Inferior parietal cortex (tissue), 1 donor: ENCODE results near the gene CIB2.

Source experiments
- DNase-seq: peaks from one replicate; pipeline ENCODE4 v3.0.0-alpha.2; 2016; ENCODE audit errors: extremely low spot score

CIB2 gene

DNA sequence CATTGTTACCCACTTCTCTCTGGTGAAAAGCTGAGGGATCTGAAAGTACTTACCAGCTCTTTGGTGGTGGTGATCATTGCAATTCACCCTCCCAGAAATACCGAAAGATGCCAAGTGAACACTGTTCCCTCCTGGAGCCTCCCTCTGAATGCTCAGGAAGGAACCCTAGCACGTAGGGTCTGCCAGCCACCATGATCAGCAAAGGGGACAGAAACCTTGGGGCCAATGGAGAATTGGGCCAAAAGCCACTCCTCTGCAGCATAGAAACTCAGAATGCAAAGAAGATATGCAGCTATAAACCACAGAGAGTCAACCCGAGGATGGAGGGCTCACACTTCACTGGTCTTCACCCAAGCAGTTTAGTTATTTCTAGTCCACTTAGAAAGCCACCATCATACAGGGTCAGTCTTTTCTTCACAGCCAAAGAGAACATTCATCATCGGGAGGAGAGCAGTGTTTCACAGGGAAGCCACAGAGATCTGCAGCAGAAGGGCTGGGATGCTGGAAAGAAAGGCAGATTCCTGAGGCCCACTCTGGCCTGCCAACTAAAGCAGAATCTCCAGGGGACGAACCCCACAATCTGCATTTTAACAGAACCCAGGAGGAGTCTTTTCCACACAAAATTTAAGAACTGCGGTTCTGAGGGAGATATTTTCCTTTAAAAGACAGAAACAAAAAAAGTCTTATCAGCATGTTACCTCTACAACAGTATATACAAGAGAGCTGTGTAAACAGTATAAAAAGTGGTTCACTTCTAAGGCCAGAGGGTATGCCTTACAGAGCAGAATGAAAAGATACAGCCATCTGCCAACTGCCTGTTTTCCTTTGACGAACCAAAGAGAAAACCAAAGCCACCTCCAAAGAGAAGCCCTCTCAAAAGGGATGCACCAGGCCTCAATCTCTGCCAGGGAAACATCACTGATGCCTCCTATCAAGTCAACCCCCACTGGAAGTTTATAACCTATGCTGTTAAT is 65.0 kb downstream of the CIB2 start:
- no peak for DNase-seq

GRCh38 chr15:78065284-78065872 is 65.9 kb downstream of the CIB2 start:
- DNase-seq = no peak

- DNase-seq = no peak
Measured at GRCh38 chr15:78064544-78064943, 66.7 kb downstream of the CIB2 start.

DNA sequence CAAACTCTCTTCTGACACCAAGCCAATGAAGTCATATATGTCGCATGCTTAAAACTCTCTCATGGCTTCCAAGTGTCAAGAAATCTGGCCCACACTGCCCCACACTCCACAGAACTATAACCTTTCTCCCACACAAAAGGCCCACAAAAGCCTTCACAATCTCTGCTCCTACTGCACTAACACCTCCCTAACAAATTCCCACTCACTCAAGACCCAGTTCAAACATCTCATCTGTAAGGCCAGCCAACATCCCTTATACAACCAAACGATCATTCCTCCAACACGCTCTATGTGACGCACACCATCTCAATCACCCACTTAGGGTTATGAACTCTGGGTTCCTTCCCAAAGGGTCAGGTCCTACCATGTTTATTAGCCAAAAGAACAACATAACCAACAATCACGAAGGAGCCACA is 67.3 kb downstream of the CIB2 start:
- DNase-seq = no peak

DNA sequence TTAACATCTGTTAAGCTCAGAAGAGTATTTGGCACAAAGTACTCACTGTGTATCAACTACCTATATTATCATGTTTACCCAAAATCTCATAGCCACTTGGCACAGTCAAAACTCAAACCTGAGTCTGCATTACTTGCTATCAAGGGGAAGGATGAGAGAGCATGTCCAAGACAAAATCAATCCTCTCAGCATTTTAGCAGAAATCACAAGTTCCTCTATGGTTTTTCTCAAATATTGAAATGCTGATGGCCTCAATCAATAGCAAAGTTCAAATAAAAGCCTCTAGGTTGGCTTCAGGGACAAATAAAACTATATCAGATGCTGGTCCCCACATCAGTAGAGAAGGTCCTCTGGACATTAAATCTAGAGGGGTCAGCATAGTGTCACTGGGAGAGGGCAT is 68.0 kb downstream of the CIB2 start:
- no peak for DNase-seq

DNA sequence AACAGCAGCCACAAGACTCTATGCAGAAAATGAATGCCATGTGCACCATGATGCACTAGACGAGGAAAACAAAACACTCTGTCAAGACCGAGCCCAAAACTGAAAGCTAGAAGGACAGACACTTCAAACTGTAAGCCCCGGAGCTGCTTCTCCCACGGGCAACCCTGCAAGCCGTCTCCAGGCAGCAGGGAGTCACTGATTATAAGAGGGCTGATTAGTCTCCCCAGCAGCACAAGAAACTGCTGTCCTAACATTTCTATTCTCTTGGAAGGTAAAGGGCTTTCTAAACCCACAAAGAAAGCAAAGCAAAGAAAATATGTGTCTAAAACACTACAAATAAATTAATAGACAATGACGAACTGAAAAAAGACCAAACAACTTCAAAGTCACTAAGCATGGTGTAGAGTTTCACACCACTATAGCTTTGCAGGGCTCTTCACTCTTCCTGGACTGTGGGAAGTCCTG is 69.2 kb downstream of the CIB2 start:
- no peak for DNase-seq

- no peak for DNase-seq
Measured at GRCh38 chr15:78060232-78060631, 71.0 kb downstream of the CIB2 start.

- no peak for DNase-seq
Measured at GRCh38 chr15:78059110-78059839, 72.0 kb downstream of the CIB2 start.

DNA sequence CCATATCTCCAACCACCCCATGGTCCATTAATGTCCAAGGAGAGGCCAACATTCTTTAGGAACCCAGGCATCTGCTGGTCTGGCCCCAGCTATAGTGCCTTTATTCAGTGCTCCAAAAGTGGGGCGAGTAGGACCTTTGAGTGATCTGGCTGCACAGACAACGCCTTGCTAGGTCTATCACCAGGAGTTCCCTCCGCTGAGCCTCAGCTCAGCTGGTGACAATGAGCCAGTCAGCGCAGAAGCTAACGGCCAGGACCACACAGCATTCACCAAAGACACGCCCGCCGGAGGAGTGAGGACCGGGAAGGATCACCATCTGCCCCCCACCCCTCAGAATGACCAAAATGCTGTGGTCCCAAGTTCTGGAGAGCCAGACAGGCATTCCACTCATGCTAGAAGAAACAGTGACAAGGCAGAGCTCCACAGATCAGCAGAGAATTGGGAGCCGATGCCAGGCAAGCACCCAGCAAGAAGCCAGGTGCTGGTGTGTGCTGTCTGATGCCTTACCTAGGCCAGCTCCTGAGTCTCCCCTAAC is 72.8 kb downstream of the CIB2 start:
- DNase-seq = no peak

DNA sequence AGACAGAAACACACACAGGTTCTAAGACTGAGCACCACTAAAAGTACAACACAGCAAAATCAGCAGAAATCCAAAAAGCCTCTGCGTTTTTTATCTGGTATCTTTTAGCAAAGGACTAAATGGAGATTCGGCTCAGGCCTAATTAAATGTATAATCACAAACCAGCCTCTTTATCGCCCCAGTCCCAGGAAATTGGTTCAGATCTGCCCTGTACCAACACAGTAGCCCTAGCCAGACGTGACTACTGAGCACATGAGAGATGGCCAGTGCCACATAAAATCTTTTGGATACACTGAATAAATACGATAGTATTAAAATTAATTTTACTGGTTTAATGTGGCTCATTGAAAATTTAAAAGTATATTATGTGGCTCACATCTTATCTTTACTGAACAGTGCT is 73.4 kb downstream of the CIB2 start:
- no peak for DNase-seq

- no peak for DNase-seq
Measured at GRCh38 chr15:78056714-78057269, 74.5 kb downstream of the CIB2 start.

DNA sequence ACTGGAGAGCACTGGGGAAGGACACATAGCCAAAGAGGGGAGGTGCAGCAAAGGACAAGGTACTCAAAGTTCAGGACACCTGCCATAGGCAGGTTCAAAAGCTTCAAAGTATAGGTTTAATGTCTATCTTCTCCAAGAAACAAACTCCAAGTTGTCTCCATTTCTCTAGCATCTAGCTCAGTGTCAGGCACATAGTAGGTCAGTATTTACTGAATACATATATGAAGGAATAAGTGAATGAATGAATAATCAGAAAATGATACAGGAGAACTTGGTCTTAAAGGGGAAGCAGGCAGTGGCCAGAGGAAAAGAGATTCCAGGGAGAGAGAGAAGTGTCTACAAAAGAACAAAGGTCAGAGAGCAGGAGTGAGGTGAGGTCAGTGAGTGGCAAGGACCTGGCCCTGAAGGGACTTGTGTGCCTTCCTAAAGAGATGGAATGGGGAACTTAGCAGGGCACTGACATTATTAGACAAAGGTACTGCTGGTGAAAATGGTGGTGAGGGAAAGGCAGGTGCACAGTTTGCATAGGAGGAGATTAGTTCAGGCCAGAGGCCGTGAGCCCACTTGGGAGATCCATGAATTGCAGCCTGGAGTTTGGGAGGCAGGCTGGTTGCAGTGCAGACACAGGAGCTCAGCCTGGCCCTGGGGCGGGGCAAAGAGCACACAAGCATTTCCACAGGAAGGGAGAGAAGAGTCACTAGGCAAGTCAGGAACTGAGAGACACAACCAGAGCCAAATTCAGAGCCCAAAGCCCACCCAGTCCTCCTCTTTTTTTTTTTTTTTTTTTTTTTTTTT is 75.1 kb downstream of the CIB2 start:
- no peak for DNase-seq

- no peak for DNase-seq
Measured at GRCh38 chr15:78054966-78055365, 76.3 kb downstream of the CIB2 start.
